ENCODE results near the gene CRELD2.

DNA sequence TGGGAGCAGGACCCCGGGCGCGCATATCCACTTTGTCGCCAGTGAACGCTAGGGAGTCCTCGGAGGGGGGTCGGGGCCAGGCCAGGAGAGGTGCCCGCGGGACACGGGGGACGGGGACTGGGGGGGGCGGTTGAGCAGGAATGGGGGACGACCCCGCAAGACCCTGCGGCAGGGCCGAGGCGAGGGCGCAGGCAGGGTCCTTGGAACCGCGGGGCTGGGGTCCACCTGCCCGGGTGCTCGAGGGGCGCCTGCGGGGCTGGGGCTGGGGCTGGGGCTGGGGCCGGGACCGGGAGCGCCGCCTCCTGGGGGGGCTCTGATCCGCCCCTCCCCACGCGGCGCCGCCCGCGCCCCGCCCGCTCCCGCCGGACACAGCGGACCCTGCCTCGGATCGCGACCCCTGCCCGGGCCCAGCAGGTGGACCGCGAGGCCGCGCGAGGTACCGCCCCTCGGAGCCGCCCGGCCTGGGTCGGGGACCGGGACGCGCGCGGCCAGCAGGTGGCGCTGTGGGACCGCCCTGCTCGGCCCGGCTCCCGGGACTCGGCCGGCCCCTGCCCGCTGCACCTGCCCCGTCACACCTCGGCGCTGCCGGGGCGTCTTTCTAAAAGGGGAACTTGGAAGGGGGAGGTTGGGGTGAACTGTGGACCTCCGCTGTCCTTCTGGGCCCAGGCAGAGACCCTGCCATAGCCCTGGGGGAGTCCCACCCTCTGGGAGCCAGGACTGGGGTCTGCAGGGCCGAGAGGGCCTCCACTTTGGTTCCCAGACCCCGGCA, 11.0 kb downstream of the CRELD2 start:
- TF ChIP-seq, protein P1, sequence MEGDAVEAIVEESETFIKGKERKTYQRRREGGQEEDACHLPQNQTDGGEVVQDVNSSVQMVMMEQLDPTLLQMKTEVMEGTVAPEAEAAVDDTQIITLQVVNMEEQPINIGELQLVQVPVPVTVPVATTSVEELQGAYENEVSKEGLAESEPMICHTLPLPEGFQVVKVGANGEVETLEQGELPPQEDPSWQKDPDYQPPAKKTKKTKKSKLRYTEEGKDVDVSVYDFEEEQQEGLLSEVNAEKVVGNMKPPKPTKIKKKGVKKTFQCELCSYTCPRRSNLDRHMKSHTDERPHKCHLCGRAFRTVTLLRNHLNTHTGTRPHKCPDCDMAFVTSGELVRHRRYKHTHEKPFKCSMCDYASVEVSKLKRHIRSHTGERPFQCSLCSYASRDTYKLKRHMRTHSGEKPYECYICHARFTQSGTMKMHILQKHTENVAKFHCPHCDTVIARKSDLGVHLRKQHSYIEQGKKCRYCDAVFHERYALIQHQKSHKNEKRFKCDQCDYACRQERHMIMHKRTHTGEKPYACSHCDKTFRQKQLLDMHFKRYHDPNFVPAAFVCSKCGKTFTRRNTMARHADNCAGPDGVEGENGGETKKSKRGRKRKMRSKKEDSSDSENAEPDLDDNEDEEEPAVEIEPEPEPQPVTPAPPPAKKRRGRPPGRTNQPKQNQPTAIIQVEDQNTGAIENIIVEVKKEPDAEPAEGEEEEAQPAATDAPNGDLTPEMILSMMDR (optimal IDR thresholded peaks at IDR 0.05 in 1 of 3, IDR thresholded peaks at IDR 0.05 in 1 of 3, conservative IDR thresholded peaks at IDR 0.05 in 1 of 3; ENCODE audit: extremely low read depth in 1 of 3, insufficient read depth in 2 of 3, low read length in 3 of 3), result peak in 2 of 3 experiments; percentile 57 to 94
- no peak for TF ChIP-seq EZH2 (IDR thresholded peaks at IDR 0.05; ENCODE audit: low read length)
